ENCODE data around the gene DDR2.

The DDR2 gene

GRCh38 chr1:162680419-162681121 lies 48.3 kb downstream of the DDR2 start:
- ATAC-seq: no peak

GRCh38 chr1:162681122-162681436 lies 48.8 kb downstream of the DDR2 start:
- TF ChIP-seq CREB5 (CRISPR knock-in tag; IDR thresholded peaks at IDR 0.05; ENCODE audit: low read depth): no peak
- TF ChIP-seq SNAI2 (CRISPR knock-in tag; IDR thresholded peaks at IDR 0.05): no peak
- no peak for TF ChIP-seq CSRNP3 (CRISPR knock-in tag; IDR thresholded peaks at IDR 0.05)
- TF ChIP-seq PATZ1 (CRISPR knock-in tag; IDR thresholded peaks at IDR 0.05; ENCODE audit: borderline replicate concordance): no peak
- TF ChIP-seq ZC3H10 (CRISPR knock-in tag; IDR thresholded peaks at IDR 0.05): no peak
- no peak for TF ChIP-seq ZNF8 (CRISPR knock-in tag; IDR thresholded peaks at IDR 0.05)
- TF ChIP-seq ZNF565 (CRISPR knock-in tag; conservative IDR thresholded peaks at IDR 0.05; ENCODE audit: low read depth): no peak
- no peak for TF ChIP-seq GLIS3 (CRISPR knock-in tag; IDR thresholded peaks at IDR 0.05)
- TF ChIP-seq ISL1 (CRISPR knock-in tag; IDR thresholded peaks at IDR 0.05): no peak
- no peak for TF ChIP-seq RARB (CRISPR knock-in tag; IDR thresholded peaks at IDR 0.05)
- no peak for ATAC-seq

More at GRCh38 chr1:162680419-162681121, 48.3 kb downstream of the DDR2 start:
- TF ChIP-seq SNAI2 (CRISPR knock-in tag; IDR thresholded peaks at IDR 0.05): no peak
- TF ChIP-seq POU6F1 (CRISPR knock-in tag; IDR thresholded peaks at IDR 0.05; ENCODE audit: borderline replicate concordance, low read depth): peak; percentile 41; the same call in 1 of the 2 replicates
- TF ChIP-seq TOX (CRISPR knock-in tag; IDR thresholded peaks at IDR 0.05; ENCODE audit: borderline replicate concordance): peak; percentile 8; the same call in 1 of the 2 replicates
- TF ChIP-seq CSDC2 (CRISPR knock-in tag; IDR thresholded peaks at IDR 0.05): no peak

GRCh38 chr1:162682013-162682419 lies 49.8 kb downstream of the DDR2 start:
- TF ChIP-seq TSHZ2 (CRISPR knock-in tag; IDR thresholded peaks at IDR 0.05) (no peak), ZNF8 (CRISPR knock-in tag; IDR thresholded peaks at IDR 0.05) (no peak), ZC3H10 (CRISPR knock-in tag; IDR thresholded peaks at IDR 0.05) (no peak), BACH2 (CRISPR knock-in tag; IDR thresholded peaks at IDR 0.05; ENCODE audit: borderline replicate concordance) (no peak), TOX (CRISPR knock-in tag; IDR thresholded peaks at IDR 0.05; ENCODE audit: borderline replicate concordance) (no peak), RARB (CRISPR knock-in tag; IDR thresholded peaks at IDR 0.05) (no peak), CREB5 (CRISPR knock-in tag; IDR thresholded peaks at IDR 0.05; ENCODE audit: low read depth) (no peak), ISL1 (CRISPR knock-in tag; IDR thresholded peaks at IDR 0.05) (no peak), ESRRG (CRISPR knock-in tag; IDR thresholded peaks at IDR 0.05) (no peak), POU6F1 (CRISPR knock-in tag; IDR thresholded peaks at IDR 0.05; ENCODE audit: borderline replicate concordance, low read depth) (no peak), SNAI2 (CRISPR knock-in tag; IDR thresholded peaks at IDR 0.05) (no peak), ZNF70 (CRISPR knock-in tag; IDR thresholded peaks at IDR 0.05) (no peak)
- no peak; the same call in 2 of the 3 replicates for ATAC-seq

Measured in SK-N-SH treated with all-trans-retinoic acid at 6 μM for 48 hours (cell line).